Measurements from ENCODE around the gene EGR2.

DNA sequence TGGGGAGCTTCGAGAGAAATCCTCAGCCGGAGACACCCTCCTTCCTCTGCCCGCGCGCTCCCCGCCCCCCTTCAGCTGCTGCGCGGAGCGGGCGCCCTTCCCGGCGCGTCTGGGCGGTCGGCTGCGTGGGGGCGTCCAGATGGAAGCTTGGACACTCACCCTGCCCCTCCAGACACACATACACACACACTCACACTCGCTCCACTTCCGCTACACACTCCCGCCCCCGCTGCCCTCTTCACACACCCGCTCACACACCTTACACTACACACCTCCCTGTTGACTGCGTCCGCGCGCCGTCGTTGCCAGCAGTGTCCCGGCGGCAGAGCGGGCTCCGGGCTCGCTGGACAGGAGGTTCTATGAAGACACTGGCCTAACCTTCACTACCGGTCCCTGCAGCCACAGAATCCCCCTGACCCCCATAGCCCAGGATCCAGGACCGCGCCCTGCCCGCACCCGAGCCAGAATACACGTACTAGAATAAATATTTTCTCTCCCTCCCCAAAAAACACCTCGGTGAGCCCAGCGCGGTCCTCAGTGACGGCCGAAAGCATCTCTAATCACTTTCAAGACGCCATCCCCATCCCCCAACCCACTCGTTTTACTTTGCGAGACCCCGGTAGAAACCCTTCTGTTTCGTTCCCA is 1.1 kb upstream of the EGR2 start:
- no peak for TF ChIP-seq POLR2A (IDR thresholded peaks at IDR 0.05; ENCODE audit: low read length)
- TF ChIP-seq GATA1 (IDR thresholded peaks at IDR 0.05; ENCODE audit: low read depth, low read length) = no peak

Measured in erythroblast (primary cell).